ENCODE measurements around the gene PRKN.

The PRKN gene

GRCh38 chr6:161400671-161401070, 1326.9 kb downstream of the PRKN start:
- no peaks in the 10 kb centered on the region for H3K36me3 Mint-ChIP-seq
- H3K27ac Mint-ChIP-seq = no peak overlapping the region
- no peak overlapping the region for H3K4me3 Mint-ChIP-seq
- H3K4me1 Mint-ChIP-seq (ENCODE audit: low read depth) = no peaks in the 10 kb centered on the region
- H3K9me3 Mint-ChIP-seq (ENCODE audit: low read depth) = no peaks in the 10 kb centered on the region
- no peaks in the 10 kb centered on the region for H3K27me3 Mint-ChIP-seq

GRCh38 chr6:161396539-161396938, 1331.0 kb downstream of the PRKN start:
- Mint-ChIP-seq H3K4me1 (ENCODE audit: low read depth) (no peaks in the 10 kb centered on the region), H3K27me3 (no peaks in the 10 kb centered on the region), H3K36me3 (no peaks in the 10 kb centered on the region), H3K27ac (no peak overlapping the region), H3K9me3 (ENCODE audit: low read depth) (no peaks in the 10 kb centered on the region), H3K4me3 (no peak overlapping the region)

- H3K4me1 Mint-ChIP-seq (ENCODE audit: low read depth) = no peaks in the 10 kb centered on the region
- no peaks in the 10 kb centered on the region for H3K36me3 Mint-ChIP-seq
- H3K4me3 Mint-ChIP-seq = no peak overlapping the region
- H3K9me3 Mint-ChIP-seq (ENCODE audit: low read depth) = no peaks in the 10 kb centered on the region
- H3K27ac Mint-ChIP-seq = no peak overlapping the region
- H3K27me3 Mint-ChIP-seq = no peaks in the 10 kb centered on the region
These were observed 1331.8 kb downstream of the PRKN start for GRCh38 chr6:161395716-161396231.

GRCh38 chr6:161394437-161394836, 1333.1 kb downstream of the PRKN start:
- Mint-ChIP-seq H3K9me3 (ENCODE audit: low read depth) (no peaks in the 10 kb centered on the region), H3K36me3 (no peaks in the 10 kb centered on the region), H3K4me1 (ENCODE audit: low read depth) (no peaks in the 10 kb centered on the region), H3K27ac (no peak overlapping the region), H3K27me3 (no peaks in the 10 kb centered on the region), H3K4me3 (no peak overlapping the region)

- Mint-ChIP-seq H3K4me1 (ENCODE audit: low read depth) (no peaks in the 10 kb centered on the region), H3K4me3 (no peak overlapping the region), H3K27me3 (no peaks in the 10 kb centered on the region), H3K36me3 (peaks cover 2% of the 10 kb centered on the region), H3K27ac (no peak overlapping the region), H3K9me3 (ENCODE audit: low read depth) (no peaks in the 10 kb centered on the region)
These were observed 1333.7 kb downstream of the PRKN start for GRCh38 chr6:161393839-161394364.

GRCh38 chr6:161393292-161393691, 1334.3 kb downstream of the PRKN start:
- no peaks in the 10 kb centered on the region for H3K9me3 Mint-ChIP-seq (ENCODE audit: low read depth)
- no peaks in the 10 kb centered on the region for H3K4me1 Mint-ChIP-seq (ENCODE audit: low read depth)
- no peaks in the 10 kb centered on the region for H3K27me3 Mint-ChIP-seq
- H3K36me3 Mint-ChIP-seq = peaks cover 2% of the 10 kb centered on the region
- H3K4me3 Mint-ChIP-seq = no peak overlapping the region
- no peak overlapping the region for H3K27ac Mint-ChIP-seq

GRCh38 chr6:161389756-161390155, 1337.8 kb downstream of the PRKN start:
- no peak overlapping the region for H3K4me3 Mint-ChIP-seq
- no peaks in the 10 kb centered on the region for H3K27me3 Mint-ChIP-seq
- H3K4me1 Mint-ChIP-seq (ENCODE audit: low read depth) = no peaks in the 10 kb centered on the region
- H3K27ac Mint-ChIP-seq = no peak overlapping the region
- H3K9me3 Mint-ChIP-seq (ENCODE audit: low read depth) = no peaks in the 10 kb centered on the region
- H3K36me3 Mint-ChIP-seq = peaks cover 2% of the 10 kb centered on the region

GRCh38 chr6:161383951-161384350, 1343.6 kb downstream of the PRKN start:
- Mint-ChIP-seq H3K27ac (no peak overlapping the region), H3K4me1 (ENCODE audit: low read depth) (no peaks in the 10 kb centered on the region), H3K36me3 (no peaks in the 10 kb centered on the region), H3K4me3 (no peak overlapping the region), H3K27me3 (no peaks in the 10 kb centered on the region), H3K9me3 (ENCODE audit: low read depth) (no peaks in the 10 kb centered on the region)

GRCh38 chr6:161379834-161380582, 1347.6 kb downstream of the PRKN start:
- no peak overlapping the region for H3K27ac Mint-ChIP-seq
- no peak overlapping the region for H3K4me3 Mint-ChIP-seq
- no peaks in the 10 kb centered on the region for H3K36me3 Mint-ChIP-seq
- no peaks in the 10 kb centered on the region for H3K9me3 Mint-ChIP-seq (ENCODE audit: low read depth)
- H3K4me1 Mint-ChIP-seq (ENCODE audit: low read depth) = no peaks in the 10 kb centered on the region
- H3K27me3 Mint-ChIP-seq = no peaks in the 10 kb centered on the region

- Mint-ChIP-seq H3K4me3 (no peak overlapping the region), H3K27ac (no peak overlapping the region), H3K9me3 (ENCODE audit: low read depth) (no peaks in the 10 kb centered on the region), H3K4me1 (ENCODE audit: low read depth) (no peaks in the 10 kb centered on the region), H3K36me3 (no peaks in the 10 kb centered on the region), H3K27me3 (no peaks in the 10 kb centered on the region)
These were observed 1349.5 kb downstream of the PRKN start for GRCh38 chr6:161378115-161378514.

- no peaks in the 10 kb centered on the region for H3K4me1 Mint-ChIP-seq (ENCODE audit: low read depth)
- H3K27me3 Mint-ChIP-seq = no peaks in the 10 kb centered on the region
- H3K27ac Mint-ChIP-seq = no peak overlapping the region
- no peak overlapping the region for H3K4me3 Mint-ChIP-seq
- H3K9me3 Mint-ChIP-seq (ENCODE audit: low read depth) = no peaks in the 10 kb centered on the region
- H3K36me3 Mint-ChIP-seq = no peaks in the 10 kb centered on the region
These were observed 1350.5 kb downstream of the PRKN start for GRCh38 chr6:161377116-161377515.

GRCh38 chr6:161376367-161376766, 1351.2 kb downstream of the PRKN start:
- no peaks in the 10 kb centered on the region for H3K4me1 Mint-ChIP-seq (ENCODE audit: low read depth)
- H3K27me3 Mint-ChIP-seq = no peaks in the 10 kb centered on the region
- H3K27ac Mint-ChIP-seq = no peak overlapping the region

GRCh38 chr6:161374971-161375873, 1352.3 kb downstream of the PRKN start:
- Mint-ChIP-seq H3K27ac (no peak overlapping the region), H3K9me3 (ENCODE audit: low read depth) (no peaks in the 10 kb centered on the region), H3K4me1 (ENCODE audit: low read depth) (no peaks in the 10 kb centered on the region), H3K27me3 (no peaks in the 10 kb centered on the region), H3K4me3 (no peak overlapping the region), H3K36me3 (no peaks in the 10 kb centered on the region)

More at GRCh38 chr6:161376367-161376766, 1351.2 kb downstream of the PRKN start:
- no peaks in the 10 kb centered on the region for H3K9me3 Mint-ChIP-seq (ENCODE audit: low read depth)
- H3K36me3 Mint-ChIP-seq = no peaks in the 10 kb centered on the region
- H3K4me3 Mint-ChIP-seq = no peak overlapping the region

- H3K4me3 Mint-ChIP-seq = no peak overlapping the region
These were observed 1353.6 kb downstream of the PRKN start for GRCh38 chr6:161373905-161374451.

GRCh38 chr6:161372422-161372793, 1355.2 kb downstream of the PRKN start:
- Mint-ChIP-seq H3K4me1 (ENCODE audit: low read depth) (no peaks in the 10 kb centered on the region), H3K4me3 (no peak overlapping the region), H3K27ac (no peak overlapping the region), H3K27me3 (no peaks in the 10 kb centered on the region), H3K9me3 (ENCODE audit: low read depth) (no peaks in the 10 kb centered on the region), H3K36me3 (no peaks in the 10 kb centered on the region)

More at GRCh38 chr6:161373905-161374451, 1353.6 kb downstream of the PRKN start:
- Mint-ChIP-seq H3K27ac (no peak overlapping the region), H3K27me3 (no peaks in the 10 kb centered on the region), H3K9me3 (ENCODE audit: low read depth) (no peaks in the 10 kb centered on the region), H3K4me1 (ENCODE audit: low read depth) (no peaks in the 10 kb centered on the region), H3K36me3 (no peaks in the 10 kb centered on the region)

All from activated naive CD8-positive, alpha-beta T cell (primary cell).